GM04504 (cell line): ENCODE results near the gene UVRAG.

Source experiments
- DNase-seq: peaks from one replicate; pipeline ENCODE4 v3.0.0-alpha.2; 2012; ENCODE audit warnings: low read depth

The UVRAG gene

GRCh38 chr11:76119779-76120178, 304.8 kb downstream of the UVRAG start:
- DNase-seq = no peak

GRCh38 chr11:76120513-76121101, 305.6 kb downstream of the UVRAG start:
- DNase-seq = no peak

- no peak for DNase-seq
Measured at GRCh38 chr11:76123248-76123647, 308.2 kb downstream of the UVRAG start.

GRCh38 chr11:76124905-76125770, 310.1 kb downstream of the UVRAG start:
- DNase-seq = no peak

- no peak for DNase-seq
Measured at GRCh38 chr11:76129729-76130128, 314.7 kb downstream of the UVRAG start.

- no peak for DNase-seq
Measured at GRCh38 chr11:76131142-76131541, 316.1 kb downstream of the UVRAG start.

- no peak for DNase-seq
Measured at GRCh38 chr11:76131671-76132631, 316.9 kb downstream of the UVRAG start.

- DNase-seq = no peak
Measured at GRCh38 chr11:76134239-76134638, 319.2 kb downstream of the UVRAG start.

GRCh38 chr11:76135491-76135890, 320.5 kb downstream of the UVRAG start:
- no peak for DNase-seq

- DNase-seq = peak; percentile 19
Measured at GRCh38 chr11:76139314-76139713, 324.3 kb downstream of the UVRAG start.

GRCh38 chr11:76140912-76141574, 326.0 kb downstream of the UVRAG start:
- DNase-seq = no peak

GRCh38 chr11:76141901-76142588, 327.0 kb downstream of the UVRAG start:
- DNase-seq = no peak

- no peak for DNase-seq
Measured at GRCh38 chr11:76143274-76143673, 328.3 kb downstream of the UVRAG start.

- no peak for DNase-seq
Measured at GRCh38 chr11:76147106-76147740, 332.2 kb downstream of the UVRAG start.

- DNase-seq = no peak
Measured at GRCh38 chr11:76148231-76148630, 333.2 kb downstream of the UVRAG start.

- DNase-seq = no peak
Measured at GRCh38 chr11:76148941-76149613, 334.1 kb downstream of the UVRAG start.

- no peak for DNase-seq
Measured at GRCh38 chr11:76149713-76150112, 334.7 kb downstream of the UVRAG start.

GRCh38 chr11:76150141-76150540, 335.1 kb downstream of the UVRAG start:
- no peak for DNase-seq

GRCh38 chr11:76151556-76152085, 336.6 kb downstream of the UVRAG start:
- no peak for DNase-seq
